ENCODE data around the gene TEX52. TPM values are rescaled to one million over a fixed set of nuclear protein-coding genes. Genes with fewer than 3 reads are reported as not detected.

TEX52 gene
- total and polyA plus RNA-seq, 2 of the 13 experiments (the other 11 are each of a cell fraction or from before 2014, with no cell fraction given), result 0.05 TPM; not detected in 1

GRCh38 chr12:2890388-2891239 is 33.8 kb upstream of the TEX52 start, which contains the start of gene TULP3 (continued):
- TF ChIP-seq ZNF558 (CRISPR knock-in tag; IDR thresholded peaks at IDR 0.05; ENCODE audit: borderline replicate concordance), result peak; percentile 77; the same call in 1 of the 2 replicates
- no peak for TF ChIP-seq RARG (CRISPR knock-in tag; IDR thresholded peaks at IDR 0.05; ENCODE audit: low read depth)
- peak; percentile 41; the same call in 1 of the 2 replicates for TF ChIP-seq CCDC6 (CRISPR knock-in tag; IDR thresholded peaks at IDR 0.05)
- TF ChIP-seq ZNF337 (CRISPR knock-in tag; IDR thresholded peaks at IDR 0.05; ENCODE audit: borderline replicate concordance, low read depth), result no peak
- TF ChIP-seq ZNF597 (CRISPR knock-in tag; IDR thresholded peaks at IDR 0.05), result no peak
- no peak for TF ChIP-seq ZNF10 (CRISPR knock-in tag; IDR thresholded peaks at IDR 0.05; ENCODE audit: borderline replicate concordance, low read depth)
- TF ChIP-seq, protein P1, sequence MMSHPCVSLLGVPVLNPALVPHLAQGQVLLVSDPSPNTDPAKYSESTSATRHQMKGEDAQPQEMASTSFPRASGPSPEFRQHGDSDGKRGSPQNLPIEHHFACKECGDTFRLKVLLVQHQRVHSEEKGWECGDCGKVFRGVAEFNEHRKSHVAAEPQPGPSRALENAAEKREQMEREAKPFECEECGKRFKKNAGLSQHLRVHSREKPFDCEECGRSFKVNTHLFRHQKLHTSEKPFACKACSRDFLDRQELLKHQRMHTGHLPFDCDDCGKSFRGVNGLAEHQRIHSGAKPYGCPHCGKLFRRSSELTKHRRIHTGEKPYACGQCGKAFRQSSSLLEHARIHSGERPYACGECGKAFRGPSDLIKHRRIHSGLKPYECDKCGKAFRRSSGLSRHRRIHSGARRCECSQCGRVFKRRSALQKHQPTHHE (CRISPR knock-in tag; IDR thresholded peaks at IDR 0.05; ENCODE audit: borderline replicate concordance), result peak; percentile 66
- TF ChIP-seq, protein P2, sequence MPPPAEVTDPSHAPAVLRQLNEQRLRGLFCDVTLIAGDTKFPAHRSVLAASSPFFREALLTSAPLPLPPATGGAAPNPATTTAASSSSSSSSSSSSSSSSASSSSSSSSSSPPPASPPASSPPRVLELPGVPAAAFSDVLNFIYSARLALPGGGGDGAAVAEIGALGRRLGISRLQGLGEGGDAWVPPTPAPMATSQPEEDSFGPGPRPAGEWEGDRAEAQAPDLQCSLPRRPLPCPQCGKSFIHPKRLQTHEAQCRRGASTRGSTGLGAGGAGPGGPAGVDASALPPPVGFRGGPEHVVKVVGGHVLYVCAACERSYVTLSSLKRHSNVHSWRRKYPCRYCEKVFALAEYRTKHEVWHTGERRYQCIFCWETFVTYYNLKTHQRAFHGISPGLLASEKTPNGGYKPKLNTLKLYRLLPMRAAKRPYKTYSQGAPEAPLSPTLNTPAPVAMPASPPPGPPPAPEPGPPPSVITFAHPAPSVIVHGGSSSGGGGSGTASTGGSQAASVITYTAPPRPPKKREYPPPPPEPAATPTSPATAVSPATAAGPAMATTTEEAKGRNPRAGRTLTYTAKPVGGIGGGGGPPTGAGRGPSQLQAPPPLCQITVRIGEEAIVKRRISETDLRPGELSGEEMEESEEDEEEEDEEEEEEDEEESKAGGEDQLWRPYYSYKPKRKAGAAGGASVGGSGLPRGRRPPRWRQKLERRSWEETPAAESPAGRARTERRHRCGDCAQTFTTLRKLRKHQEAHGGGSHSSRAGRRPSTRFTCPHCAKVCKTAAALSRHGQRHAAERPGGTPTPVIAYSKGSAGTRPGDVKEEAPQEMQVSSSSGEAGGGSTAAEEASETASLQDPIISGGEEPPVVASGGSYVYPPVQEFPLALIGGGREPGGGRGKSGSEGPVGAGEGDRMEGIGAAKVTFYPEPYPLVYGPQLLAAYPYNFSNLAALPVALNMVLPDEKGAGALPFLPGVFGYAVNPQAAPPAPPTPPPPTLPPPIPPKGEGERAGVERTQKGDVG (CRISPR knock-in tag; IDR thresholded peaks at IDR 0.05; ENCODE audit: borderline replicate concordance), result no peak; the same call in 1 of the 2 replicates
- TF ChIP-seq HNF4G (IDR thresholded peaks at IDR 0.05; ENCODE audit: borderline replicate concordance, low read depth, low read length), result no peak
- no peak for TF ChIP-seq HNF4G (CRISPR knock-in tag; IDR thresholded peaks at IDR 0.05; ENCODE audit: borderline replicate concordance, low read depth)
- TF ChIP-seq MIER3 (CRISPR knock-in tag; IDR thresholded peaks at IDR 0.05; ENCODE audit: borderline replicate concordance), result no peak
- TF ChIP-seq HES4 (CRISPR knock-in tag; IDR thresholded peaks at IDR 0.05; ENCODE audit: borderline replicate concordance), result peak; percentile 84; the same call in 1 of the 2 replicates
- peak; percentile 43; the same call in 1 of the 2 replicates for TF ChIP-seq ZNF768 (CRISPR knock-in tag; IDR thresholded peaks at IDR 0.05)
- peak; percentile 27; the same call in 1 of the 2 replicates for TF ChIP-seq CBFB (CRISPR knock-in tag; IDR thresholded peaks at IDR 0.05)
- TF ChIP-seq ZMYM3 (CRISPR knock-in tag; IDR thresholded peaks at IDR 0.05), result 0 out of 2 replicates have a peak, but pooled peaks have one; percentile 24
- no peak for TF ChIP-seq ZEB1 (IDR thresholded peaks at IDR 0.05; ENCODE audit: insufficient replicate concordance, low read depth)
- 0 out of 2 replicates have a peak, but pooled peaks have one; percentile 38 for TF ChIP-seq ZNF800 (CRISPR knock-in tag; IDR thresholded peaks at IDR 0.05)
- TF ChIP-seq ZBTB7A (CRISPR knock-in tag; IDR thresholded peaks at IDR 0.05), result peak; percentile 13; the same call in 1 of the 2 replicates
- 0 out of 2 replicates have a peak, but pooled peaks have one; percentile 16 for TF ChIP-seq ZNF784 (CRISPR knock-in tag; IDR thresholded peaks at IDR 0.05; ENCODE audit: borderline replicate concordance)

Measured in HepG2 (cell line).